Ovary (tissue), 3 donors: ENCODE results near the gene SNX24.

Source experiments
- POLR2A ChIP-seq: fragments of 450-650 bp; IDR thresholded peaks from one replicate; pipeline ENCODE4 v1.6.1; 2017; ENCODE audit warnings: antibody characterized with exemption, mild to moderate bottlenecking, moderate library complexity
- TF ChIP-seq, protein P1 (sequence below), 3 donors: fragments of 450-650 bp in 2 of 3; fragments of 200-600 bp in 1 of 3; IDR thresholded peaks; one replicate each; pipeline versions ENCODE4 v1.5.1 to v1.8.0; 2016 to 2022; ENCODE audit warnings: antibody characterized with exemption in 3 of 3, mild to moderate bottlenecking in 1 of 3
- donor health status: DM: no; HTN: no; CAD: no.

DNA sequence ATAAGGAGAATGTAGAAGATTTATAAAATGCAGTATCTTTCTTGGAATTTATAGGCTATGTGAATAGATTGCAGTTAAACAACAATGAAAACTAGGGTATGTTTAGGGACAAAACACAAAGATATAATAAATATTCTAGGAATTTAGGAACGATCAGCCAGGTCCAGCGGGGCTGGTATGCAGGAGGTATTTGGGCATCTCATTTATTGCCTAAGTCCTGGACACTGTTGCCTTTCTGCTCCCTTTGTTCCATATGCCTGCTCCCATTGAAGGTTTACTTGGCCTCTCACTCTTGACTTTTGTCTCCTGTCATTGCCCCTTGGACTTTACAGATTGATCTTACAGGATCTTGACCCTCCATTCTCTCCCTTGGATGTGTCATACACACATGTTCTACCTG lies 55.9 kb downstream of the SNX24 start:
- TF ChIP-seq, protein P1, sequence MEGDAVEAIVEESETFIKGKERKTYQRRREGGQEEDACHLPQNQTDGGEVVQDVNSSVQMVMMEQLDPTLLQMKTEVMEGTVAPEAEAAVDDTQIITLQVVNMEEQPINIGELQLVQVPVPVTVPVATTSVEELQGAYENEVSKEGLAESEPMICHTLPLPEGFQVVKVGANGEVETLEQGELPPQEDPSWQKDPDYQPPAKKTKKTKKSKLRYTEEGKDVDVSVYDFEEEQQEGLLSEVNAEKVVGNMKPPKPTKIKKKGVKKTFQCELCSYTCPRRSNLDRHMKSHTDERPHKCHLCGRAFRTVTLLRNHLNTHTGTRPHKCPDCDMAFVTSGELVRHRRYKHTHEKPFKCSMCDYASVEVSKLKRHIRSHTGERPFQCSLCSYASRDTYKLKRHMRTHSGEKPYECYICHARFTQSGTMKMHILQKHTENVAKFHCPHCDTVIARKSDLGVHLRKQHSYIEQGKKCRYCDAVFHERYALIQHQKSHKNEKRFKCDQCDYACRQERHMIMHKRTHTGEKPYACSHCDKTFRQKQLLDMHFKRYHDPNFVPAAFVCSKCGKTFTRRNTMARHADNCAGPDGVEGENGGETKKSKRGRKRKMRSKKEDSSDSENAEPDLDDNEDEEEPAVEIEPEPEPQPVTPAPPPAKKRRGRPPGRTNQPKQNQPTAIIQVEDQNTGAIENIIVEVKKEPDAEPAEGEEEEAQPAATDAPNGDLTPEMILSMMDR (IDR thresholded peaks at IDR 0.05) = no peak
- TF ChIP-seq POLR2A = no peak
